NCI-H2171 treated with DMSO at 0.1 percent for 48 hours (cell line): ENCODE data around the gene PRDM4.
"Not testable (repeated sequence)": the region's sequence is repeated elsewhere in the genome, so short reads cannot be mapped to it uniquely, and the experiment has no call there.

Experiments
- DNase-seq: peaks from one replicate; lab custom pipeline; 2025; lab: John Stamatoyannopoulos, UW

Gene PRDM4

GRCh38 chr12:107774349-107775029 is 13.6 kb upstream of the PRDM4 start, which contains the start of gene ASCL4:
Gene ASCL4, plus strand, starts transcription at chr12:107774704. Its CDS starts 515 bp downstream, at chr12:107775219.
- DNase-seq = no peak

- no peak for DNase-seq
Observed at GRCh38 chr12:107767466-107767865, 6.5 kb upstream of the PRDM4 start.

- no peak for DNase-seq
Observed at GRCh38 chr12:107765316-107765715, 4.4 kb upstream of the PRDM4 start.

GRCh38 chr12:107764626-107765025 is 3.7 kb upstream of the PRDM4 start:
- no peak for DNase-seq

GRCh38 chr12:107762874-107763273 is 1.9 kb upstream of the PRDM4 start:
- DNase-seq = no peak

- DNase-seq = peak; percentile 42
Observed at GRCh38 chr12:107761502-107761904, 566 bp upstream of the PRDM4 start.

- peak; percentile 43 for DNase-seq
Observed at GRCh38 chr12:107760207-107760808, 629 bp downstream of the PRDM4 start.

- DNase-seq = no peak
Observed at GRCh38 chr12:107759410-107759809, 1.5 kb downstream of the PRDM4 start.

GRCh38 chr12:107749083-107749482 is 11.9 kb downstream of the PRDM4 start:
- no peak for DNase-seq

GRCh38 chr12:107748472-107748871 is 12.5 kb downstream of the PRDM4 start:
- DNase-seq = no peak

- no peak for DNase-seq
Observed at GRCh38 chr12:107736914-107737313, 24.0 kb downstream of the PRDM4 start.

GRCh38 chr12:107735763-107736162 is 25.2 kb downstream of the PRDM4 start:
- DNase-seq = peak; percentile 22

GRCh38 chr12:107734139-107734538 is 26.8 kb downstream of the PRDM4 start:
- no peak for DNase-seq

GRCh38 chr12:107732365-107732764 is 28.6 kb downstream of the PRDM4 start:
- DNase-seq = no peak

- DNase-seq = no peak
Observed at GRCh38 chr12:107731366-107731765, 29.6 kb downstream of the PRDM4 start.

GRCh38 chr12:107730618-107731341 is 30.2 kb downstream of the PRDM4 start:
- no peak for DNase-seq

GRCh38 chr12:107727742-107728141 is 33.2 kb downstream of the PRDM4 start:
- DNase-seq = not testable (repeated sequence)

GRCh38 chr12:107727327-107727726 is 33.6 kb downstream of the PRDM4 start:
- not testable (repeated sequence) for DNase-seq

- no peak for DNase-seq
Observed at GRCh38 chr12:107718606-107719005, 42.3 kb downstream of the PRDM4 start.

- DNase-seq = no peak
Observed at GRCh38 chr12:107715780-107716179, 45.2 kb downstream of the PRDM4 start.

GRCh38 chr12:107705522-107705921 is 55.4 kb downstream of the PRDM4 start:
- DNase-seq = not testable (repeated sequence)

- DNase-seq = no peak
Observed at GRCh38 chr12:107704041-107704440, 56.9 kb downstream of the PRDM4 start.

- DNase-seq = no peak
Observed at GRCh38 chr12:107702106-107702505, 58.8 kb downstream of the PRDM4 start.
